HG02981 (cell line): ENCODE measurements around the gene MAPKAPK3.

Source experiments
- ATAC-seq: cut with Tn5 transposase; IDR thresholded peaks from one replicate; pipeline ENCODE4 v1.9.1; 2021; ENCODE audit warnings: mild to moderate bottlenecking, moderate library complexity; ENCODE audit not compliant: unreplicated experiment

MAPKAPK3 gene

DNA sequence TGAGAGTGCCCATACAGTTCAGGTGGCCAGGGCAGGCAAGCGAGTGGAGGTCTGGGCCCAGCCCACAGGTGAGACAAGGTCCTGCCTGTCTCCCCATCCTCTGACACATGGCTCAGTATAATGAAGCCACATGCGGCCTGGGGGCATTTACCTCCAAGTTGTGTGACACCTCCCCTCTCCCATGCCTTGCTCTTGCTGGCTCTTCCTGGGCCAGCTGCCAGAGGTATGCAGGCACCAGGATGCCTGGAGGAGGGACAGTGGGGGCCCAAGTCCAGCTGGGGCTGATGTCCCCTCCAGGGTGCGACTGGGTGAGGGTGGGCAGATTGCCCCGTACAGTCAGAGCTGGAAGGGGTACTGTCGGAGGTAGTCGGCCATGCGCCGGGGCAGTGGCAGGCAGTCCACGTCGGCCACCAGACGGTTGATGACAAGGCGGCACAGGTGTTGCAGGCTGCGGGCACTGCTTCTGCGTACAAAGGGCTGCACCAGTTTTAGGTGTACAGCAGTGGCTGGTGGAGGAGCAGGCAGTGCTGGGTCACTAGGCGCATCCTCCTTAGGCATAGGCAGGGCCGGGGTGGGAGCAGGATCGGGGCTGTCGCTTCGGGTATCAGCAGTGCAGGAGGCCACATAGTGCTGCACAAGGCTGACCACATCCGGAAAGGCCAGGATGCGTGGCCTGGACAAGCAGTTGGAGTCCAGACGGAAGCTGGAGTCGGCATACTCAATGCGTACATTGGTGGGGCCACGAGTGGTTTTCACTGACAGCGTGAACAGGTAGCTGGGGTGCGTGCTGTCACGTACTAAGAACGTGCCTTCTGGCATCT lies 9.5 kb upstream of the MAPKAPK3 start:
- no peak for ATAC-seq

DNA sequence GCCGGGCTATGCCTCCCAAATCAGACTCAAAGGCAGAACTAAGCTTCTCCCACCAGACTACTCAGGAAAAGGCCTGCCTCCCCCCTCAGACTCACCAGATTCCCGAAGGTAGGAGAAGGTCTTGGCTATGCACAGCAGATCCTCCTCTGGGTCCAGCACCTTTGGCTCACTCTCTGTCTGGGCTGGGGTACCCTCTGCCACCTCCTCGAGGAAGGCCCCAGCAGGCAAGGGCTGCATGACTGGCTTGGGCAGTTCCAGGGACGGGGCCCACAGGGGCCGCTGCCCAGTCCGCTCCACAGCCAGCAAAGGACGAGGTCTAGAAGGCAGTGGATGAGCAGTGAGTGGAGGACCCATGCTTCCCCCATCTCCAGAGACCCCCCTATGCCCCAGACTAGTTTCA lies 8.7 kb upstream of the MAPKAPK3 start:
- no peak for ATAC-seq

DNA sequence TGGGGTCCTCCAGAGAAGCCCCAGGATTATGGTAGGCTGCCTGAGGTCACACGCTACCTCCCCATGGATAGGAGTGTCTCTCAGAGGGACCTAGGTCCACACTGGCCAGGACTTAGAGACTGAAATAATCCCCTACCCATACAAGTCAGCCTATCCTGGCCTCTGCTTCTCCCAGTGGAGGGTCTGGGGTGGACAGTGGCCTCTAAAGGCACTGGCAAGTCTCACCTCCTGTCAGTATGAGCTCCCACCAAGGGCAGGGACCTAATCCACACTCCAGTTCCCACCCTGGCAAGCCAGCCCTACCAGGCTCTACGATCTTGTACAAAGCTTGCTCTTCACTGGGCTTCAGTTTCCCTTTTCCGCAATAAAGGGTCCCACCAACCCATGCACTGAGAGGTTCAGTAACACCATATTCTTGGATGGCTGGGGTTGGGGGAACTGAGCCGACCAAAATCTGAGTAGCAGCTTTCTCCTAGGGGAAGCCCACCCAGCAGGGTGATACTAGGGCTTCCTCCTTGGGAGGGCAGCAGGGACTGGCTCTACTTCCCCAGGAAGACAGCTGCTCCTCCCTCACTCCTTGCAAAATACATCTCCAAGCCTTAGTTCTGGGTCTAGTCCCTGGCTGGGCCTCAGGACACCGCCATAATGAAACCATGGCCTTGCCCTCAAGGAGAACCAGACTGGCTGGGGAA lies 7.7 kb upstream of the MAPKAPK3 start:
- no peak for ATAC-seq

DNA sequence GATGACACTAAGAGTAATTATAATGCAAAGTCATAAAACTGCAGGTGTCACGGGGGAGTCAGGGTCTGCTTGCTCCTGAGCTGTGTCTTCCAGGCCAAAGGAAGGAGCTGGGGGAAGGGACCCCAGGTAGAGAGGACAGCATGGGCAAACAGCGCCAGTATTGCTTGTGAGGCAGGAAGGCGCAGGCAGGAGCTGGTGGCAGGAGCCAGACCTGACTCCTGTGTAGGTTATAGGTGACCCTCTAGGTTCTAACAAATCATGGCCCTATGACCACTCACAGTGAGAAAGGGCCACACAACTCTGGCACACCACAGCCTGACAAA lies 7.2 kb upstream of the MAPKAPK3 start:
- ATAC-seq = no peak

DNA sequence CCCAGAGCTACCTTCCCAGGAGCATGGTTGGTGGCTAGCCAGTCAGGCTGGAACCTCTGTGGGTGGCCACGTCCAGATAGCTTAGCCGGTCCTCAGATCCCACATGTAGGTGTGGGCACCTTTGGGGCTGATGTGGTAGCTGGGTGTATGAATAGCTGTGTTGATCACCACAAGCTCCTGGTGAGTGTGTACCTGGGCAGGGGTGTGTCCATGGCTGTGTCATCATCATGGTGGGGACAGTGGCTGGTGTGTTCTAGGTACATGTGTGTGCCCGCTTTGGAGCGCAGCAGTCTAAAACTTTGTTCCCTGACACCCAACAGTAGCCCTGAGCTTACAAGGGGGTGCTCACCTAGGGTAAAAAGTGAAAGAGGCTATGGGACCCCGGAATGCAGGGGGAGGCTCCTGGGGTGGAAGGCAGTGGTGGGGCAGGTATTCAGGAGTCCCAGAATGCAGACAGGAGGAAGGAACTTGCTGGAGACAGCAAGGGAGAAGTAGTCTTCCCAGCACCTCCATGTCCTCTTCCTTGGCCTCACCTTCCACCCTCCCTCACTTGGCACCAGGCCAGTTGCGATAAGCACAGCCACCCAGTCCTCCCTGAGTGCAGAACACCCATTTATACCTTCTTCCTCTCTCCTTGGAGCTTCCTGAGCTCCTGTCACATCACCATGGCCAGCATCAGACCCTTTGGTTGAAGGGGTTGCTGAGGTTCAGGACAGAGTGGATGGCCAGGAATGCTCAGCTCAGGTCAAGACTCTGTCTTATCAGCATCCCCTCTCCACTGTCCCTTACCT lies 6.6 kb upstream of the MAPKAPK3 start:
- no peak for ATAC-seq

DNA sequence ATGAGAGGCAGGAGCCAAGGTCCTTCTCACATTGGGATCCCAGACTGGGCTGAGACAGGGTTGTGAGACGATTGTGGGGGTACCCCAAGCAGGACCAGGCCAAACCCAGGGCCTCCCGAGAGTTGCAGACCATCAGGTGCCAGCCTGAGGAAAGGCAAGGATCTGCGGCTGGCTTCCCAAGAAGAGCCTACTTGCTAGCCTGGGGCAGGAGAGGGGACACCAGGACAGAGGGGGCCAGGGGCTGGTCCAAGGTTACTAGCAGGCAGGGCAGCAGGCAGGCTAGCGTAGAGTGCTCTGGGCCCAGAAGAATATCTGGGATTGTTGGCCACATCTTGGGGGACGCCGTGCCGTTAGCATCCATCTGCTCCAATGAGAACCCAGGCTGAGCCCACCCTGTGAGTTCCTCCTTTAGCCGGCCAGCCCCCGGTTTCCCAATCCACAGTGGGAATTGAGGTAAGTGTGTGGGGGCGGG lies 5.9 kb upstream of the MAPKAPK3 start:
- no peak for ATAC-seq

DNA sequence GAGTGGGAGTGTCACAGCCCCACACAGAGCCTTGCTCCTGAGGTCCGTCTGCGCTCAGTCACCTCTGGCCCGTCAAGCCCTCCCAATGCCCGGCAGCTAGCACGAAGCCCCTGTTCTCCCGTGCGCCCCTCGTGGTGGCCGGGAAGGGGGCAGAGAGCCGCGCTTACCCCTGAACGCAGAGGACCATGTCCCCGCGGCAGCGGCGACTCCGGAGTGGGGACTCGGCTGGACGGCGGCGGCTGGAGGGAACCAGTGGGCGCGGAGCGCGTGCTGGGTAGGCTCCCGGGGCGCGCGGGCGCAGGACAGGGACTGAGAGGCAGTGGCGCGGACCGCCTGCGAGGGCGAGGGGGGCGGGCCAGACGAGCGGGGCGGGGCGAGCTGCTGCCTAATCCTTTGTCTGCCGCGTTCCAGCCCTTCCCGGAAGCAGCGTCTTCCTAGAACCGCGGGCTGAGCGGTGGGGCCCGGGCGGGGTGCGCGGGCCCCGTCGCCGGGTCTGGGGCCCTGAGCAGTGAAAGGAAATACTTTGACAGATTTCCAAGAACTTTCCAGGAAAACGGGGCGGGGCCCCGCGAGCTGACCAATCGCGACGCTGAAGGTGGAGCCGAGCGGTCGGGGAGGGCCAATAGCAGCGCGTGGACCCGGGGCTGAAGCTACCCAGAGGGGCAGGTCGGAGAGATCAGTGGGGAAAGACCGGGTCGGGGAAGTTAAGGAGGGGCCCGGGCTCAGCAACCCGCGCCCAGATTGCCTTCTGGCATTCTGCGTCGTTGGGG lies 5.3 kb upstream of the MAPKAPK3 start, which contains the start of gene CISH:
TSS of gene CISH (minus strand) at position 311 of the 770 bp plus-strand sequence. CDS start at position 187, 124 bp downstream.
- peak; percentile 62 for ATAC-seq

DNA sequence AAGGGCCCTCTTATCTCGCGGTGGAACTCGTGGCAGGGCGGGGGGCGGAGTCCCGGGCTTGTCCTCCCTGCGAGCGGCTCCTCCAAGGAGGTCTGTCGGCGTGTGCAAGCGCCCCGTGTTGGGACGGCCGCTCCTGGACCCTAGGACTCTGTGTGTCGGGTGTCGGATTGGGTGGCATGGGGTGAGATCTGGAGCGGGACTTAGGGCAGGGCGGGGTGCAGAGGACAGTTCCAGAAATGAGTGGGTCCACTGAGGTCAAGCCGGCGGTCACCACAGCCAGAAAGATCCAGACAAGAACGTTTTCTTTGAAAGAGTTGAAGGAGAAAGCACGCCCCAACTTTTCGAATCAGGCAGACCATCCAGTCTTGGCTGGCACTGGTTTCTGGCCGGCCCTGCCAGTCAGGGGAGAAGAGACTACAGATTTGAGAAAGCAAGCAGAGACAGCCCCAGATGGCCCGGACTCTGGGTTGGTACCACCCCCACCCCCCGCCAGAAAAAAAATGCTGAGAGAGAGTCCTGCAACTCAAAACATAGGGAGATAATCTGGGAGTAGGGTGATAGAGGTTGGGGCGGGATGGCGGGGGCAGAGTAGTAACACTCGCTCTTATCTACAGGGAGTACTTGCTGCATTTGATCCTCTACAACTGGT lies 4.6 kb upstream of the MAPKAPK3 start:
- no peak for ATAC-seq

DNA sequence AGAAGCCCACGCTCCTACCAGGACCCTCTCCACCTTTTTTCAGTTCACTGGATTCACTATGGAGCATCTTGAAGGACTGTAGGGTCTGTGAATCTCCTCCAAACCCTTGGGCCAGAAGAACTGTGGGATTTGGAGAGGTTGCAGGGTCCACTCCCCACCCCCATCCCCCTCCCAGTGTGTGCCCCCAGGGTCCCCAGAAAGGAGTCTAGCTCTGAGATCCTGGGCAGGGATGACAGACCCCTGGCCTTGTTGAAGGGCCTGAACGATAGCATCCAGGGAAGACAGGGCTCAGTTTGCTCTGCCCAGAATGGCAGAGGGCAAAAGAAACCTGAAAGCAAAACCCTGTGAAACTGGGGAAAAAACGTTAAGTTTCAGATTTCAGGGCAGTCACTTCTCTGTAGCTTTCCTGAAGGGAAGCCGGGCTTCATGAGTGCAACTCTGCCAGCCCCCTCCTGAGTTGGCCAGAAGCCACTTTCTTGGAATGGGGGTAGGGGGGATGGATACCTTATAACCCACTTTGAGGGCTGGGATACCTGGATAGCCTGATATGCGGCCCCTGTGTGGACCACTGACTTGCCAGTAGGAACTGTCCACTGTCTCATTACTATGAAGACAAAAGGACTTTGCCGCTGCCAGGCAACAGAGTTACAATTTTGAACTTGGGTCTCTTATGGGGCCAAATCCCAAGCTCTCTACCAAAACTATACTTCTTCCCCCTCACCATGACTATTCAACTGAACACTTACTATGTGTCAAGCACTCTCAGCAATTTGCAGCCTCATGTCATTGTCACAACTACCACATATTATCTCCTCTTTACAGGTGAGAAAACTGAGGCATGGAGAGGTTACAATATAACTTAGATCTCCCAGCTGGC lies 3.7 kb upstream of the MAPKAPK3 start:
- ATAC-seq = no peak

DNA sequence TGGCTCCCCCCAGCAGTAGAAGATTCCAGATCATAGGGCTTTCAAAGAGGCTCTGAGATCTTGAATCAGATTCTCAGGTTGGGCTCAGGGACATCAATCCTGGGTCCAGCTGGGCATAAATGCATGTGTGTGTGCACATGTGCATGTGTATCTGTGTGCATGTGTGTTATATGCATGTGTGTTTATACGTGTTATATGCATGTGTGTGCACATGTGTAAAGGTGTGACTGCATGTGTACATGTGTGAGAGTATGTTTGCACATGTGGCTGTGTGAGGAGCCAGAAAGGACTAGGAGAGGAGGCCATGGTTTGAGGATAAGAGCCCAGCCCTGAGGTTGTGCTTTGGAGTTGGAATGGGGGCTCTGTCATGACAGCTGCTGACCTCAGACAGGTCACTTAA lies 1.8 kb upstream of the MAPKAPK3 start:
- ATAC-seq = no peak

DNA sequence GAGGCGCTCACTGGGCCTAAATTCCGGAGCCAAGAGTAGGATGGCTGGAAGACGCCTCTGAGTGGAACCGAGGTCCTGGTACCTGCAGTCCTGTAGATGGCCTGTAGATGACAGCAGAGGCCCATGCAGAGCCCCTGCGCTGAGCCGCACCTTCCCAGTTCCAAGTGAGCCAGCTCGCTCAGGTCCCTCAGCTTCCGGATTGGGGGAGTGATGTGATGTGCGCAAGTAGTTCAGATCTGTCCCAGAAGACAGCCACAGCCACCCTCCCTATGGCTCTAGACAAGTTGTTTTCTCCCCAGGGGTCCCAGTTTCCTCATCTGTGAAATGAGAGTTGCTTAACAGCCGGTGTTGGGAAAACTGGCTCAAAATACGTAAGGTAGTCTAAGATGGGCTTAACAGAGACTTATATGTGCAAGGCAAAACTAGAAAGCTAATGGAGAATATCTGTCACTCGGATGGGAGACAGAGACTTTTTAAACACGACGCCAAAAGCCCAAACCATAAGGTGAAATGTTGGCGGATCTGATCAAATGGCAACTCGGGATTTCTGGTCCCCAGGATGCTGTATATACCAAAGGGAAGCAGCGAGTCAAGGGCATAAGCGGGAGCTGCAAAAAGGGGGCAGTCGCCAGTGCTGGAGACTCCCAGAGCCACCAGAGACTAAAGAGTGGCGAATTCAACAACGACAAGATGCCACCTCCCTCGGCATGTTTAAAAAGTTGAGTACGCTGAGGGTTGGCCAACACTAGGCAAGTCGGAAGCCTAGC lies 765 bp upstream of the MAPKAPK3 start:
- peak; percentile 19 for ATAC-seq

DNA sequence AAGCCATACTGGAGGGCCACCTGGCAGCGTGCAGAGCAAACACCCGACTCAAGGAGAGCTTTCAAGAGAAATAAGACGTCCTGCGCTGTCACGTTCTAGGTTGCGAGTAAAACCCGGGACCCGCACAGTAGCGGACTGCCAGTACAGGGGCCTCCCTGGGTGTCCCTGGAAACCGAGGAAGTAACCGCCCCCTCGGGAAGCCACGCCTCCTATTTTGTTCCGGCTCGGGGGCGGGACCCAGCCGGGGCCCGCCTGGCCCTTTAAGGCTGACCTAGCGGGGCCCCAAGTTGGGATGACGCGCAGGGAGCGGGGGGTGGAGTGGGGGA lies 218 bp upstream of the MAPKAPK3 start:
- ATAC-seq = peak; percentile 53

DNA sequence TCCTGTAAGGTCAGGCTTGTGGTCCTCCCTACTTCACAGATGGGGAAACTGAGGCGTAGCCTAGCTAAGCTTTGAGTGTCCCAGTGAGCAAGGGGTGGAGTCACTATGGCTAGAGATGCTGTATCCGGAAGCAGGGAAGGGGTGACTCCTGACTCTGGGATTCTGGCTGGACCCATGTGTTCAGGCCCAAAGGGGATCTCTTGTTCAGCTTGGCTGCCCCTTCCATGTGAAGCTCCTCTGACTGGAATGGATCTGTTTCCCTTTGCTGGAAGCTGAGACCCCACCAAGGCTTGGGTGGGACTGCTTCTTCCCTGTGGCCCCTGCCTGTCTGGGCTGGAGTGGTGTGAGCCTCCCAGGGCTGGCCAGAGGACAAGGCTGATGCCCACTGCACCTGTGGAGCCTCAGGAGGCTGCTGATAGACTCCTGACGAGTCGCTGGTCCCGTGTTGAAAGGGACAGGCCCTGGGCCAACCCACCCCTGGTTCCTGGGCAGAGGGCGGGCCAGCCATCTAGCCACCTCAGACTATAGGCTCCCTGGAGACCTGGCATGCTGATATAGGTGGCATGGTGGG lies 1.0 kb downstream of the MAPKAPK3 start:
- no peak for ATAC-seq

DNA sequence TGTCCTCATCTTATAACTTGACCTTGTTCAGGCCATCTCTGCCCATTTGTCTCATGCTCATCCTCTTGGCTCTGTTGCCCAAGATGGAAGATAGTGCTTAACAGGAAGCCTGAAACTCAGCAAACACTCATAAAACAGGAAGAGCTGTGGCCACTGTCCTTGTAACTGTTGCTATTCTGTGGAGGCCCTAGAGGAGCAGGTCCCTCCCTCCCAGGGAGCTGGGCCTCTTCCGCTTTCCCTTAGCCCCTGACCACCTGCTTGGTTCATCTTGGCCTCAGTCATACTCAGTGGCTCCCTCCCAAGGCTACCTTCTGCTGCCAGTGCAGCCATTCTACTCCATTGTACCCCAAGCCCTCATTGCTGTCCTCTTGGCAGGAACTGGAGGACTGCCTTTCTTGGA lies 3.5 kb downstream of the MAPKAPK3 start:
- no peak for ATAC-seq

DNA sequence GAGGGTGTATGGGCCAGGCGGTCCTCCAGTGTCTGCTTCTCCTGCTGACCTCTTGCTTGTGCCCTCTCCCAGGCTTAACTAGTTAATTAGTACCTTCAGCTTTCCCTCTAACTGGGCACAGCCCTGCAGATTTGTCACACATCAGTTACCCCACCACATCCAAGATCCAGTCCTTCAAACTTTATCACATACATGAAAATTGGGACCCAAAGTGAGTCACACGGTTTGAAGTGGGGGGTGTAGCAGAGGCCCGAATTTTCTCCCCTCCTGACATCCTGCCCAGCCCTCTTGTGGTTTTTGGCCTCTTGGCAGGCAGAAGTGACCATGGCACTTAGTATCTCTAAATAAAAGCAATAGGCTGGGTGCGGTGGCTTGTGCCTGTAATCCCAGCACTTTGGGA lies 3.9 kb downstream of the MAPKAPK3 start:
- no peak for ATAC-seq

DNA sequence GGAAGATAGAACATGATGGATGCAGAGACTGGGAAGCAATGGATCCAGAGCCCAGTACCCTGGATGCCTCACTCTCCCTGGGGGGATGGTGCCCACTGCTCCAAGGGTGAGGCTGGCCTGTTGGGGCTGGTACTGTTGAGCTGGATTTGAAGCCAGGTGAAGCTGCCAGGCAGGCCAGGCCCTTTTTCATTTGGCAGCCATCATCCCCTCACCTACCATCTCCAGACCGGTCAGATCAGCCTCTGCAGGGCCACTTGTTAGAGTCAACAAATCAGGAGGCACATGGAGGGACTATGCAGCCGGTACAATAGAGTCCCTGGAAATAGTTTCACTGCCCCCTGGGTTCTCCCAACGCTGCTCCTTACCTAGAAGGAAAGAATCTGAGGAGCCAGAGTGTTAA lies 5.9 kb downstream of the MAPKAPK3 start:
- ATAC-seq = no peak

DNA sequence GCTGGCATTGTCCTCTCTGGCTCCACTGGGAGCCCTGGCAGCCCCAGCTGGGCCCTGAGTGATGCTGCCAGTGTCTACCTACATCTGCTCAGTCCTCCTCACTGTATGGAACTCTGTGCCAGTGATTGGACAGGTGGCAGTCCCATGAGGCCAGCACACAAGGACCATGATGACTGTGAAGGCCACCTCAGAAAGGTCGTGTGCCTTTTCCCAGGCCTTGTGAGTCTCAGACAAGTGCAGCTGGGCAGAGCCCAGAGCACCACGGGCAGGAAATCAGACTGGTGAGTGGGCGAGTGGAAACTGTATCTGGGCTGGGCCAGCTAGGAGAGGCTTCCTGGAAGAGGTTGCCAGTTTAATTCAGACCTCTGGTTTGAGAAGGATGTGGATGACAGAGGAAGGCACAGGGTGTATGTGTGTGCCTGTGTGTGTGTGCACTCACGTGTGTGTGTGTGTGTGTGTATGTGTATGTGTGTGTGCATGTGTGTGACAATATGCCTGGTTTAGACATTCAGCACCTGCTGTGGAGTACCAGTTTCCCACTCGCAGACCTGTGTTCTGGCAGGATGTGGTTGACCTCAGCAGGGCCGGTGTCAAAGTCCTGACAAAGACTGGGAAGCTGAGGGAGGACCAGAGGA lies 7.0 kb downstream of the MAPKAPK3 start:
- no peak for ATAC-seq

DNA sequence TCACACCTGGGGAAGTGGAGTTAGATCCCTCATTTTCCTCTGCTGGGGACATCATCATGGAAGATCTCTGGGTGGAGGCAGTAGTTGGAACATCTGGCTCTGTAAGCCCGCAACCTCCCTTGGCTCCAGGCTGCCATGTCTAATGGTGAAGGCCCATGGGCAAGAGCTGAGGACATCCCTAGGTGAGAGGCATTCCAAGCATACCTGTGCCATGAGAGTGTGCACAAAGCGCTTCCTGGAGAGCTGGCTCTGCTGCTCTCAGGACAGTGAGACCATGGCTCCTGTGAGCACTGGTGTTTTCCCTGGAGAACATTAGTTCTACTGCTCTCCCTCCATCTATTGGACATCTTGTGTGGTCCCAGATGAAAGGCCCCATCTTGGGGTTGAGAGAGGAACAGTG lies 7.7 kb downstream of the MAPKAPK3 start:
- ATAC-seq = no peak
